NCI-H510A (cell line): ENCODE measurements around the gene MCRIP1.

Experiments used
- DNase-seq: peaks from one replicate; lab custom pipeline; 2025; lab: John Stamatoyannopoulos, UW

MCRIP1 gene

DNA sequence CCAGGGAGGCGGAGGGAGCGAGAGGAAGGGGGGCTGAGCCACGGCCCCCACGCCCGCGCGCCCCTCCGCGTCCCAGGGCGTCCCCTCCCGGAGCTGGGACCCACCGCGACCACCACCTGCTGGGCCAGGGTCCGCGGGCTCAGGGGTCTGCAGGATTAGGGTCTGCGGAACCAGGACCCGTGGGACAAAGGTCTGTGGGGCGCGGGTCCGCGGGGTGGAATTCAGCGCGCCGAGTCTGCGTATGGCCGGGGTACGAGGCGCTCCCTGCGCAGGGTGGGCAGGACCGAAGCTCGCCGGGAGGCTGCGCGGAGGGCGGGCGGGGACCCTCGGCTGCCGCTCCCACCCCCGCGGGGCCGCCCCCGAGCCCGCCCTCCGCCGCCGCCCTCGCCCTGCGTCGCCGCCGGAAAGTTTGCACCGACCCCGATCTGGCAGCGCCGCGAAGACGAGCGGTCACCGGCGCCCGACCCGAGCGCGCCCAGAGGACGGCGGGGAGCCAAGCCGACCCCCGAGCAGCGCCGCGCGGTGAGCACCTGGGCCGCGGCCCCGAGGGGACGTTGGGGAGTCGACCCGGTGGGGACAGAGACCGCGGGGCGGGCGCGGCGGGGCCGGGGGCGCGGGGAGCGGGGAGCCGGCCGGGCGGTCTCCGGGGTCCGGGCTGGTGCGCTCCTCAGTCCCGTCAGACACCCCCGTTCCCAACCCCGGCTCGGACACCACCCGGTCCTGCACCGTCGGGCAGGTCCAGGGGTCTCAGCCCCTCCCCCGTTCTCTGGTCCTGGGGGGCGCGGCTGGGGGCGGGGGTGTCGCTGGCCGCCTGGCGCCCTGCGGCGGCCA lies 29.1 kb downstream of the MCRIP1 start, which contains the start of gene GCGR:
Gene GCGR (plus strand): TSS at position 423 of the 831 bp plus-strand sequence. CDS start 4,869 bp downstream, outside the sequence.
- no peak for DNase-seq

DNA sequence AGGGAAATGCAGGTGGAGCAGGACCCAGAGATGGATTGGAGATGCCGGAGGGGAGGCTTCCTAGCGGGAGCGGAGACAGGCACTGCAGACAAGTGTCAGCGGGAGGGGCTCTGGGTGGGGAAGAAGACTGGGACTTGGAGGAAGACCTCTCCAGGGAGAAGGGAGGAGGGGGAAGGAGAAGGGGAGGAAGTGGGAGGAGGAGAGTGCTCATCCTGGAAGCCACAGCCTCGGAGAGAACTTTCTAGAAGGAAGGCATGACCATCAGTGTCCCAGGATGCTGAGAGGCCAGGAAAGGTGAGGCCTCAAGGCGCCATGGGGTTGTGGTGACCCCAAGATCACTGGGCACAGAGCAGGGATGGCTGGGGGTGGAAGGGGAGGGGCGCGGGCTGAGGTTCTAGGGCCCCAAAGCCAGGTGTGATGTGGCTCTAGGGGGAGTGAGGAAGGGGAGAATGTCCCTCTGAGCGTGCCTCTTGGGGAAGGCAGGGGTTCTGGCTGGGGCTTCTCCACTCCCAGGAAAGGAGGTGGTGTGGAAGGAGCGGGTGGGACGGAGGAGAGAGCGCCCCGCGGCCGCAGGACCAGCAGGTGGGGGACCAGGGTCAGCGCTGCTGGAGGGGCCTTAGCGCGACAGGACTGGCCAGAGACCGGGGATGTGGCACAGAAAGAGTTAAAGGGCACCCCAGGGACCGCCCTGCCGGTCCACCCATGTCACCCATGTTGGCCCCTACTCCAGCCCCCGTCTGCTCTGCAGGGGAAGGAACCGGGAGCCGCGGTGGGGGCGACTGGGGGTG lies 30.0 kb downstream of the MCRIP1 start:
- DNase-seq, result no peak

DNA sequence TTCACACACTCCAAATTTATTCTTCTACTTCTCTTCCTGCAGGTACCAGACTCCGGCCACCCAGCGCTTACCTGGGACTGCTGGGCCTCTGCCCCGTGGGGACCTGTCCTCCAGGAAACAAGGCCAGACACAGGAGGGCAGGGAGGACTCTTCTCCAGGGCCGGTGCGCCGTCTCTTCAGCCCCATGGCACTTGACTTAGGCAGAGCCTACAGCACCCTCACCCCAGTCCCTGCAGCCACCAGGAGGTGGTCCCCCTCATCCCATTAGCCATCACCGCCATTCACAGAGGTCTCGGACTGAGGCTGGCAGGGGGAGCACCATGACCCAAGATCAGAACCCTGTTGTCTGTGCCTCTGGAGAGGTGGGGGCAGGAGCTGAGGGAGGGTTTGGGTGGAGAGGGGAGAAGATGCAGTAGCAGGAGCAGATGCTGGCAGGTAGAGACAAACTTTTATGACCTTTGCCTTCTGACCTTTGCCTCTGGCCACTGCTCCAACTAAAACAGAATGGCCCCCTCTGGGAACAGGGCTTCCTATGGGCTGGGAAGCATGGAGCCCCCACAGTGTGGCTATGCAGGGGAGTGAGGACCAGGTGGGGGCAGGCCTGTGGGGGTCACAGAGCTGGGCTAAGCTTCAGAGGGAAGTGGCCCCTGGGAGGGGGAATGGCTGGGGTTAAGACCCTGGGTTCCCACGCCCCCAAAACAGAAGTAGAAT lies 30.9 kb downstream of the MCRIP1 start:
- DNase-seq, result no peak

GRCh38 chr17:81801327-81801726 lies 31.8 kb downstream of the MCRIP1 start:
- DNase-seq, result no peak

DNA sequence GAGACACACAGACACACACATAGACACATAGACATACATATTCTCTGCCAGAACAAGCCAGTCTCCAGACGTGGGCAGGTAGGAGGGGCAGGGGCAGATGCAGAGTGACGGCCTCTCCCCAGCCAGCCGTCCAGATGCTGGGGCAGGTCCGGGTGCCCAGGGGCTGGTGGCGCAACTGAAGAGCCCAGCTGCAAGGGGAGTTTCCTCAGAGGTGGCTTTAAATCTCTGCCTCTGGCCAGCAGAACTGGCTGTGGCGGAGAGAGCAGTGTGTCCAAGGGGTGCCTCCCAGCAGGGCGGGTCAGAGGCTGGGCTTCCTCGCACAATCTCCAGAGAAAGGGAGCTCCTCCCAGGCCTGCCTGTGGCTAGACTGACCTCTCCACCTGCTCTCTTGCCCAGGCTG lies 38.6 kb downstream of the MCRIP1 start:
- DNase-seq, result no peak

DNA sequence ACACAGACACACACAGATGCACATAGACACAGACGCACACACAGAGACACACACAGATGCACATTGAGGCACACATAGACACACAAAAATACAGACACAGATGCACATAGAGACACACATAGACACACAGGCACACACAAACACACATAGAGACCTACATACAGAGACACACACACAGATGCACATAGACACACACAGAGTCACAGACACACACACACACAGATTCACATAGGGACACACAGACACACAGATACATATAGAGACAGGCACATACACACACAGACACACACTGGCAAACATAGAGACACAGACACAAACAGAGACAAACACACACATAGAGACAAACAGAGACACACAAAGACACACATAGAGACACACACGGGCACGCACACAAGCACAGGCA lies 39.0 kb downstream of the MCRIP1 start:
- DNase-seq, result no peak

DNA sequence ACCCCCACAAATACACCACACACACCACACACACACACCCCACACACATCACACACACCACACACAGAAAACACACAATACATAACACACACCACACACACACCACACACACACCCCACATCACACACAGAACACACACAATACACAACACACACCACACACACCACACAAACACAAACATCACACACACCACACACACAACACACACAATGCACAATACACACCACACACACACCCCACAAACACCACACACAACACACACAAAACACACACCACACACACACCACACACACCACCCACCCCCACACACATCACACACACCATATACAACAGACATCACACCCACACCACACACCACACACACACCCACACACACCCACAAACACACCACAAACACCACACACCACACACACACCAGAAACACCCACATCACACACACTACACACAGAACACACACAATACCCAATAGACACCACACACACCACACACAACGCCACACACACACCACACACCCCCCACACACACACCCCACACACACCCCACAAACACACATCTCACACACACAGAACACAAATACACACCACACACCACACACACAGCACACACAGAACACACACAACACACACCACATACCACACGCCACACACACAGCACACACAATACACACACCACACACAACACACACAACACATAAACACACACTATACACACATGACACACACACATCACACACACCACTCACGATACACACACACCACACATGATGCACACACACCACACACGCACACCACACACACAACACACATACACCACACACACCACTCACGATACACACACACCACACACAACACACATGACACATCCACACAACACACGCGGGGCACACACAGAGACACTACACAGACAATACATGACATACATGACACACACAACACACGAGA lies 40.1 kb downstream of the MCRIP1 start:
- no peak for DNase-seq
